DMS53 (cell line): ENCODE measurements around the gene ARMH2.
"Not testable (repeated sequence)": the region's sequence is repeated elsewhere in the genome, so short reads cannot be mapped to it uniquely, and the experiment has no call there.

ENCODE experiments used
- DNase-seq: peaks from one replicate; lab custom pipeline; 2025; lab: John Stamatoyannopoulos, UW

Gene ARMH2

GRCh38 chr6:24818346-24818745 is 19.6 kb upstream of the ARMH2 start:
- DNase-seq, result peak; percentile 14

DNA sequence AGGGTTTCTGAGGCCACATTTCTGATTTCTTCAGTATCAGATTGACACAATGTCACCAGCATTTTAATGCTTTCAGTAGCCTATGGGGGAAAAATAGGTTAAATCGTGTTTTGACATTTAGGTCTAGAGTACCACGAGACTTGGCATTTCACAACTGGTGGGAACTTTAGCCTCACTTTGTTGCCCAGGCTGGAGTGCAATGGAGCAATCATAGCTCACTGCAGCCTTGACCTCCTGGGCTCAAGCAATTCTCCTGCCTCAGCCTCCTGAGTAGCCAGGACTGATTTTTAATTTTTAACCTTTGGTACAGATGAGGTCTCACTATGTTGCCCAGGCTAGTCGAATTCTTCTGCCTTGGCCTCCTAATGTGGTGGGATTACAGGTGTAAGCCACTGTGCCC is 11.0 kb upstream of the ARMH2 start:
- no peak for DNase-seq

DNA sequence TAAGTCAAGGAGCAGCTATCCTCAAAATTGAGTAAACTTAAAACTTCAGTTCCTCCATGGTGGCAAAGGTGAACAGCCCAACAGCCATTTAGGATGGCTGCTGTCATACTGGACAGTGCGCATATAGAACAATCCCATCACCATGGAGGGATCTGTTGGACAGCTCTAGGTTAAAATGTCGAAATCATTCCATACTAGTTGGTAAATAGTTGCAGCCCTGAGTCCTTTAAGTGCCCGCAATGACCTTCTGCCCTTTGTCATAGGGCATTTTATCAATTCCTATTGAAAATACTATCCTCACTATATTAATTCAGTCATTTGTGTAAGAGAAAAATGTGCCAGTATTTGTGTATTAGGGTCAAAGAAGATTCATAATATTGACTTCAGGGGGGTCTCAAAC is 8.9 kb upstream of the ARMH2 start:
- no peak for DNase-seq

- DNase-seq, result no peak
Observed at GRCh38 chr6:24802271-24803059, 3.7 kb upstream of the ARMH2 start.

DNA sequence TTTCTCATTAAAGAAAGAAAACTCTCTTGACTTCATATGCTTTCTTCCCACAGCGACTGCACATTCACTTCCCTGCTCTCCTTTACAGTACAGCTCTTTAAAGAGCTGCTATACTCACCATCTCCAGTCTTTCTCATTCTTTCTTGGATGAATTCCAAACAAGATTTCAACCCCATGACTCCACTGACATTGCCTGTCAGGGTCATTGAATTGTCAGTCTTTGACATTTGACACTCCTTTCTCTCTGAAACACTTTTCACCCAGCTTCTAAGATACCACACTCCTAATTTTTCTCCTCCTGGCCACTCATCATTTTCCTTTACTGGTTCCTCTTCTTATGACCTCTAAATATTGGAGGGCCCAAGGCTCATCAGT is 811 bp upstream of the ARMH2 start:
- DNase-seq, result no peak

GRCh38 chr6:24797596-24798216 is 1.0 kb downstream of the ARMH2 start:
- DNase-seq, result no peak

- DNase-seq, result no peak
Observed at GRCh38 chr6:24796616-24797290, 2.0 kb downstream of the ARMH2 start.

DNA sequence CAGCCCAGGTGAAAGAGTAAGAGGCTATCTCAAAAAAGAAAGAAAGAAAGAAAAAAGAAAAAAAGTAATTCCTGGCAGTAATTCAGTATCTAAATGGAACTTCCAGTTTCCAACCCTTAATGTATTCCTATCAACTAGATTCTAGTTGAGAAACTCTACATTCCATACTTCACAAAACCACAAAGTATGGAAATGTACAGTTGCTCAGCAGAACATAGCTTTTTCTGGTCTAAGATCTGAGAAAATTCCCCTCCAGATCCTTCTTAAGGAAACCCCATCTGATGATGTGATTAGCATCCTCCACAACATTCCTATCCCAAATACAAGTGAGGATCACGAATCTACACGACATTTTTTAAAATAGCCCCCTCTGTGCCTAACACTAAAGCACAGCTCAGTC is 3.6 kb downstream of the ARMH2 start:
- no peak for DNase-seq

GRCh38 chr6:24788031-24788665 is 10.6 kb downstream of the ARMH2 start:
- peak; percentile 10 for DNase-seq

- no peak for DNase-seq
Observed at GRCh38 chr6:24780206-24780605, 18.5 kb downstream of the ARMH2 start.

GRCh38 chr6:24779416-24780016 is 19.2 kb downstream of the ARMH2 start:
- DNase-seq, result no peak

- no peak for DNase-seq
Observed at GRCh38 chr6:24778878-24779277, 19.8 kb downstream of the ARMH2 start.

DNA sequence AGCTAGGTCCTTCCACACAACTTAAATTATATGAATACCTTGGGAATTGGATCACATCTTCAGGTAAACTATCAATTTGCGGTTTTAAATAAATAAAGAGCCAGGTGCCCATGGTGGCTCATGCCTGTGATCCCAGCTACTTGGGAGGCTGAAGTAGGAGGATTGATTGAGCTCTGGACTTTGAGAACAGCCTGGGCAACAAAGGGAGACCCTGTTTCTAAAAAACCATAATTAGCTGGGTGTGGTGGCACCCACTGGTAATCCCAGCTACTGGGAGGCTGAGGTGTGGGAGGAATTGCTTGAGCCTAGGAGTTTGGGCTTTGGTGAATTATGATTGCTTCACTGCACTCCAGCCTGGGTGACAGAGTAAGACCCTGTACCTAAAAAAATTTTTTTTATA is 20.6 kb downstream of the ARMH2 start:
- DNase-seq, result no peak

DNA sequence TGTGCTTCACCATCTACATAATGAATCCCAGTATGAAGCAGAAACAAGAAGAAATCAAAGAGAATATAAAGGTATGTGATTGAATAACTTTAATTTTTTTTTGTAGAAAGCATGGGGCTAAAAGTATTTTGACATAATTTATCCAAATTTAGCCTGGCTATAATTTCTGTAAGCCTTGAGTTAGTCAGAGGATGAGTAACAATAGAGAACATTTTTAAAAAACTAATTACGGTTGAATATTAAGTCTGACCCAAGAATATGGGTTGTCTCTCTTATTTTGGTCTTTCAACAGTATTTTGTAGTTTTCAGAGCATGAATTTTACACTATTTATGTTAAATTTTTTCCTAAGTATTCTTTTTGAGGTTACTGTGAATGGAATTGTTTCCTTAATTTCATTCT is 21.5 kb downstream of the ARMH2 start:
- DNase-seq, result no peak

DNA sequence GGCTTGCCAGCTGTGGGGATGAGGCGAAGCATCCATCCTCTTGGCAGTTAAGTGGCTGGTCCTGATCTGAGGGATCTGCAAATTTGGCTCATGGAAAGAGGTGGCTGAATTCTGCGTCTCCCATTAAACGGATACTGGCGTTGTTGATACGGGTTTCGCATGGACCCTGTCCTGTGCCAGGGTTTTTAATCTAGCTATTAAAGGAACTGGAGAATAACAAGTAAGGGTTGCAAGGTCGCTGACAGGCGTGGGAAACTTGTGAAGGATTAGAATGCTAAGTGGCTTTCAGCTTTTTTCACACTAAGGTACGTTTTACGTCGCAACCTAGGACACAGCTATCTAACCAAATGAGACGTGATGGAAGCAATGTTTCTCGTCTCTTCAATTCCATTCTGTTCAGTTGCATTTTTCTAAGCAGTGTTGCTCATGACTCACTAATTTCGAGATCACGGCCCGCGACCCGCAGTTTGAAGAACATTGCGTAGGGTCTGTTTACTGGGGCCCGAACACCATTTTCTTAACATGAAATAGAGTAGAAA is 23.1 kb downstream of the ARMH2 start:
- peak; percentile 66 for DNase-seq

DNA sequence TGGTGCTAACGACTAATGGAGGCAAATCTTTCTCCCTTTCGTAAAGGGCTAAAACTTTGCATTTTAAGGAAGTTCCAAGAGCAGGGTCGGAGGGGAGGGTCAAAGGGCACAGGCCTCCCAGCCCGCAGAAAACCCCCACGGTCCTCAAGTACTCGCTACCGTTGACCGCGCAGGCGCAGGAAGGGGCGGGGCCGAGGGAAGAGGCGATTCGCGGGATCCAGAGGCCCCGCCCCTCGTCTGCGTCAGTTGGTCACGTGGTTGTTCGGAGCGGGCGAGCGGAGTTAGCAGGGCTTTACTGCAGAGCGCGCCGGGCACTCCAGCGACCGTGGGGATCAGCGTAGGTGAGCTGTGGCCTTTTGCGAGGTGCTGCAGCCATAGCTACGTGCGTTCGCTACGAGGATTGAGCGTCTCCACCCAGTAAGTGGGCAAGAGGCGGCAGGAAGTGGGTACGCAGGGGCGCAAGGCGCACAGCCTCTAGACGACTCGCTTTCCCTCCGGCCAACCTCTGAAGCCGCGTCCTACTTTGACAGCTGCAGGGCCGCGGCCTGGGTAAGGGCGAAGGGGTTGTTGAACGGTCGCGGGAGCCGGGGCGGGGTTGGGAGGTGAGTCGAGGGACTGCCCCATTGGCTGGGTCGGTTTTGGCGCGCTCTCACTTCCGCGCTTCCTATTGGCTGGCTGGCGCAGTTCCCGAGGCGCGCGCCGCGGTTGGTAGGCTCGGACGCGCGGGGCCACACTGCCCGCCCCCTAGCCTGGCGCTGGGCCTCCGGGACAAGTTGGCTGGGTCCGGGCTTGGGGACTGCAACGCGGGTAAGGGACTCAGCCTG is 23.8 kb downstream of the ARMH2 start, which contains the start of gene GMNN:
Gene GMNN (plus strand): TSS at position 242 of the 824 bp plus-strand sequence. CDS start 2,310 bp downstream, outside the sequence.
- DNase-seq, result peak; percentile 99

- no peak for DNase-seq
Observed at GRCh38 chr6:24768361-24768760, 30.4 kb downstream of the ARMH2 start.

DNA sequence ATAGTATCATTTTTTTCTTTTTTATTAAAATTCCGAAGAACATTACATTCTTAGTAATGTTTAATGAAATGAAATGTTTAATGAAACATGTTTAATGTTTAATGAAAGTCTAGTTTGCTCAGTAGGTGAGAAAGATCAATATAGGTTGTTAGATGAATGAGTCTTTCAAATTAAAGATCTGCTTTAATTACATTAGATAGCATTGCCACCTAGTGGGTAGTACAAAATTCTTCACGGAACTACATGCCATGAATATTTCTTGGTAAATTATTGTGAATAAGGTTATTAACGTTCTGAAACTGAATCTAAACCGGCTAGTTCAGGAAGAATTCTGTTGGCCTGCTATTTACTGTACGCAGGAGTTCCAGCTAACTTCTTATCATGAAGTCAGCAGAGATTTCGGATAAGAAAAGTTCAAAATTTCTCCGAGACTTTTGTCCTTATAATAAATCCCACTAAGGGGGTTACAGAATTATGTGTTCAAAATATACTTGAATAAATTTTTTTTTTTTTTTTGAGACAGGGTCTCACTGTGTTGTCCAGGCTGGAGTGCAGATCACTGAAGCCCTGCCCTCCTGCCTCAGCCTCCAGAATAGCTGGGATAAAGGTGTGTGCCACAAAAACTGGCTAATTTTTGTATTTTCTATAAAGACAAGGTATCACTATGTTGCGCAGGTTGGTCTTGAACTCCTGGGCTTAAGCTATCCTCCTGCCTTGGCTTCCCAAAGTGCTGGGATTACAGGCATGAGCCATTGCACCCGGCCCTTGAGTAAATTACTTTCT is 31.8 kb downstream of the ARMH2 start:
- peak; percentile 64 for DNase-seq

GRCh38 chr6:24765968-24766367 is 32.7 kb downstream of the ARMH2 start:
- not testable (repeated sequence) for DNase-seq
